ENCODE measurements around the gene DCTPP1. TPM values are rescaled to one million over a fixed set of nuclear protein-coding genes. Genes with fewer than 3 reads are reported as not detected.

DCTPP1 gene
- total and polyA plus RNA-seq, 9 of the 15 experiments (the other 6 are each of a cell fraction or from before 2014, with no cell fraction given), result 45.0 to 132 (median 80.6) TPM

GRCh38 chr16:30430428-30430970, 669 bp upstream of the DCTPP1 start (continued):
- TF ChIP-seq FOXP4 (CRISPR knock-in tag; IDR thresholded peaks at IDR 0.05; ENCODE audit: borderline replicate concordance) (peak; percentile 6; the same call in 1 of the 2 replicates), TRIM25 (IDR thresholded peaks at IDR 0.05; ENCODE audit: borderline replicate concordance) (no peak), LARP7 (IDR thresholded peaks at IDR 0.05) (no peak), ZNF507 (tag; conservative IDR thresholded peaks at IDR 0.05) (no peak), MAFG (tag; conservative IDR thresholded peaks at IDR 0.05) (no peak), STAT5A (IDR thresholded peaks at IDR 0.05; ENCODE audit: borderline replicate concordance, low read length) (no peak), DEAF1 (CRISPR knock-in tag; IDR thresholded peaks at IDR 0.05) (no peak), SIN3B (IDR thresholded peaks at IDR 0.05; ENCODE audit: low read depth) (no peak), PATZ1 (CRISPR knock-in tag; IDR thresholded peaks at IDR 0.05; ENCODE audit: borderline replicate concordance) (no peak), HNRNPL (IDR thresholded peaks at IDR 0.05; ENCODE audit: low read depth, low read length) (no peak), KLF10 (CRISPR knock-in tag; IDR thresholded peaks at IDR 0.05) (no peak), CBFA2T2 (conservative IDR thresholded peaks at IDR 0.05) (no peak)

Measured in K562 (cell line).